HEK293T (cell line): ENCODE results near the gene ANO4.

ENCODE experiments used
- FOXM1 ChIP-seq: fragments of 450-650 bp; IDR thresholded peaks from 2 replicates; pipeline ENCODE4 v1.6.1; 2017; ENCODE audit warnings: mild to moderate bottlenecking, borderline replicate concordance
- PKNOX1 ChIP-seq: fragments of 450-650 bp; IDR thresholded peaks from 2 replicates; pipeline ENCODE4 v1.6.1; 2016

GRCh38 chr12:100976735-100977134 is 182.2 kb downstream of the ANO4 start:
- TF ChIP-seq PKNOX1: no peak
- TF ChIP-seq FOXM1: no peak
